ENCODE results near the gene STAT5A.

STAT5A gene

GRCh38 chr17:42276609-42277341, 11.5 kb upstream of the STAT5A start:
- TF ChIP-seq CTCF (conservative IDR thresholded peaks at IDR 0.05; ENCODE audit: low read depth): no peak

GRCh38 chr17:42277342-42277712, 11.0 kb upstream of the STAT5A start:
- H3K27ac ChIP-seq: peak overlapping the region; percentile 70
- no peak for DNase-seq (ENCODE audit: low spot score)
- no peak for TF ChIP-seq CTCF (conservative IDR thresholded peaks at IDR 0.05; ENCODE audit: low read depth)
- POLR2A ChIA-PET (ENCODE audit: low non-redundant PET): interaction anchor here (0.7 kb wide), 1 partner anchor 55 kb away, joined by 5 read pairs; no protein-coding TSS in a partner anchor
- CTCF ChIA-PET: interaction anchor here (0.5 to 0.9 kb wide), 3 partner anchors 83 to 315 kb away, joined by 3 to 7 read pairs (median 4); no protein-coding TSS in a partner anchor

More at GRCh38 chr17:42276609-42277341, 11.5 kb upstream of the STAT5A start:
- CTCF ChIA-PET: interaction anchor here (0.5 to 0.8 kb wide), 2 partner anchors 82 to 163 kb away, joined by 3 to 4 read pairs; no protein-coding TSS in a partner anchor
- DNase-seq (ENCODE audit: low spot score): peak; percentile 57
- peak overlapping the region; percentile 70 for H3K27ac ChIP-seq
- POLR2A ChIA-PET (ENCODE audit: low non-redundant PET): no interaction called here

GRCh38 chr17:42279776-42280630, 8.3 kb upstream of the STAT5A start:
- CTCF ChIA-PET: interaction anchor here (1.0 kb wide), 1 partner anchor 32 kb away, joined by 4 read pairs; no protein-coding TSS in a partner anchor
- no peak overlapping the region for H3K27ac ChIP-seq
- DNase-seq (ENCODE audit: low spot score): no peak
- TF ChIP-seq CTCF (conservative IDR thresholded peaks at IDR 0.05; ENCODE audit: low read depth): no peak
- POLR2A ChIA-PET (ENCODE audit: low non-redundant PET): no interaction called here

GRCh38 chr17:42281571-42282096, 6.7 kb upstream of the STAT5A start:
- no peak for DNase-seq (ENCODE audit: low spot score)
- no peak overlapping the region for H3K27ac ChIP-seq
- no peak for TF ChIP-seq CTCF (conservative IDR thresholded peaks at IDR 0.05; ENCODE audit: low read depth)
- ChIA-PET POLR2A (ENCODE audit: low non-redundant PET) (no interaction called here), CTCF (interaction anchor here (0.7 kb wide), 1 partner anchor 157 kb away, joined by 5 read pairs; no protein-coding TSS in a partner anchor)

GRCh38 chr17:42282478-42283080, 5.7 kb upstream of the STAT5A start:
- TF ChIP-seq CTCF (conservative IDR thresholded peaks at IDR 0.05; ENCODE audit: low read depth): no peak
- no peak overlapping the region for H3K27ac ChIP-seq
- ChIA-PET POLR2A (ENCODE audit: low non-redundant PET) (no interaction called here), CTCF (no interaction called here)
- no peak for DNase-seq (ENCODE audit: low spot score)

All from RWPE1 (cell line).